GM19438 (cell line): ENCODE data around the gene PRMT9.
A peak's percentile ranks its signal among the peaks of the same experiment; 100 is the strongest.

Source experiments
- ATAC-seq: cut with Tn5 transposase; IDR thresholded peaks from one replicate; pipeline ENCODE4 v1.9.1; 2021; ENCODE audit warnings: low read depth; ENCODE audit not compliant: unreplicated experiment

PRMT9 gene

GRCh38 chr4:147625733-147626132 lies 58.2 kb downstream of the PRMT9 start:
- no peak for ATAC-seq

DNA sequence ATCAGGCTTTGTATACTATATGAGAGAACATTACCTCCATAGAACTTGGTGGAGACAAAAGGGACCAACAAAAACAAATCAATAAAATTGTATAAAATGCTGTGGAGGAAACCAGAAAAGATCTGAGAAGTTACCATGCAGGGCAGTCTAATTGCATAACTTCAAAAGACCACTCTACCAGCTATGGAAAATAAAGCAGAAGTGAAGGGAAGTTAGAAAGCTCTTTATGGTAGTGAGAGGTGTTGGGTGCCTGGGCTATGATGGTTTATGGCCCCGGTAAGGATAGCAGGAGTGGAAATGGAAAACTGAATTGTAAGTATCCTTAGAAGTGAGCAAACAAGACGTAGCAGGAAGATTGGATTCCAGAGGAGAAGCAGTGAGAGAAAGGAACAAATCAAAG lies 63.6 kb downstream of the PRMT9 start:
- no peak for ATAC-seq

- peak; percentile 21 for ATAC-seq
These were observed 65.9 kb downstream of the PRMT9 start for GRCh38 chr4:147617841-147618691.

DNA sequence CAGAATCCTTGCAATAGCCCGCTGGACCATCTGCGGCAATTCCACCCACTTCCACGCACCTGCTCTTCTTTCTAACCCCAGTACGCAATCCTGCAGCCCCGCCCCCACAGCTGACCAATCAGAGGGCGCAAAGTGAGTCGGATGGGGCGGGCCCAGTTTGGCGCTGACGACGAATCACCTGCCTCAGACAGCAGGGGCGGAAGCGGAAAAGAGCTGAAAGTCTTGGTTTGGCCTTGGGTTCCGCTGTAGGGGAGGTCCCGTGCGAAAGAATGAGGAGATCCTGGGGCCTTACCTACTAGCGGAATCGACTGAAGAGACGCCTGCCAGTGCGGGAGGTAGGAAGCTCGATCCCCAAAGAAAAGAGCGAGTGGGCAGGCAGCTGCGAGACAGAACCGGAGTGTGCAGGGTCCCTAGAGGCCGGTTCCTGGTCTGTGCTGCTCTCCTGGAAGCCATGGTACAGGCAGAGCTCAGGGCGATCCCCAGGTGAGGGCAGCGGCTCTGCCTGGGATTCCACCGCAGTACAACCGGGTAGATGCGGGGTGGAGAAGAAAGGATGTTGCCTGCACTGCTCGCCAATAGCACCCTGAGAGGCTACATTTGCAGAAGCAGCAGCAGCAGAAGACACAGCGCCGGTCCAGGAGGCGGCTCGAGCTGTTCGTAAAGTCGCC lies 66.7 kb downstream of the PRMT9 start, which contains the start of gene TMEM184C:
TMEM184C (plus strand) TSS at position 225 of the 668 bp plus-strand sequence. CDS start 560 bp downstream, outside the sequence.
- ATAC-seq = peak; percentile 100

DNA sequence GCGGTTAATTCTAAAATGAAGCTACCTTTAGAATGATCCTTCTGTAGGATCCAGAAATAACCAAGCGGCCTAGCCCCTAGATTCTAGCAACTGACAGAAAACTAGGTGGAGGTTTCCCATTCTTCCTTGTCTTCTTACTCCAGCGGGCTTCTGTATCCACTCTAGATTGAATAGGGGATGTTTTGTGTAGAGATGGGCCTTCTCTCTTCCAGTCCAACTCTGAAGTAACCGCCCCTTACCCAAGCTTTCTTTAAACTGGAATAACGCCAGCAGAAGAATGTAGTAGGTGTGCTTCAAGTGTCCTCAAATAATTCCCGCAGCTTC lies 67.2 kb downstream of the PRMT9 start:
- ATAC-seq = peak; percentile 9

DNA sequence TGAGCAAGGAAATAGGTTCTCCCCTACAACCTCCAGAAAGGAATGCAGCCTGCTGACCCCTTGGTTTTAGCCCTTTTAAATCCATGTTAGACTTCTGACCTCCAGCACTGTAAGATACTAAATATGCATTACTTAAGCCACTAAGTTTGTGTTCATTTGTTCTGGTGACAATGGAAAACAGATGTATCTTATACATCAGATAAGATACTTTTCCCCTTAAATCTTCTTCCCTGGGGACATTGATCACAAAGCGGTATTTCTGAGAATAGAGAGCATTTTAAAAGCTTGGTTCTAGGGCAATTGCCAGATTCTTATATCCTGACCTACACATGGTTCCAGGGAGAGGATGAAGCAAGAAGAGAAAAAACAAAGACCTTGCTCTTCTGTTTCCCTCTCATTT lies 73.3 kb downstream of the PRMT9 start:
- ATAC-seq = no peak

DNA sequence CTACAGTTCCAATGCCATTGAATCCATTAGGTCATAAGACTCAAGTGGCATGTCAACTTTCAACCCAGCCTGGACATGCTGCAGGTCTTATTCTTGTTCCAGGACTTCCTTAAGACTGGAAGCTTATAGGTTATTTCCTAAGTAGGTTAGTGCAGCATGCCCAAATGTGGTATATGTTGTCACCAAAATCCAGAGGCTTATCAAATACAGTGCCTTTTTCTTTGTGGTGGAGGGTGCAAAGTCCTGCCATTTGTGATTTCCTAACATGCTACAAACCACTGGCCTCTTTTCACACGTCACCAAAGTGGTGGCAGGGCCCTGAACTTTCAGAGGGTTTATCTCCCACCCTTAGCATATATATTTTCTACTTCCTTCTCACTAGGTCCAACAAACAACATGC lies 76.5 kb downstream of the PRMT9 start:
- ATAC-seq = no peak

GRCh38 chr4:147605499-147605898 lies 78.5 kb downstream of the PRMT9 start:
- ATAC-seq = no peak

GRCh38 chr4:147599769-147600168 lies 84.2 kb downstream of the PRMT9 start:
- no peak for ATAC-seq

DNA sequence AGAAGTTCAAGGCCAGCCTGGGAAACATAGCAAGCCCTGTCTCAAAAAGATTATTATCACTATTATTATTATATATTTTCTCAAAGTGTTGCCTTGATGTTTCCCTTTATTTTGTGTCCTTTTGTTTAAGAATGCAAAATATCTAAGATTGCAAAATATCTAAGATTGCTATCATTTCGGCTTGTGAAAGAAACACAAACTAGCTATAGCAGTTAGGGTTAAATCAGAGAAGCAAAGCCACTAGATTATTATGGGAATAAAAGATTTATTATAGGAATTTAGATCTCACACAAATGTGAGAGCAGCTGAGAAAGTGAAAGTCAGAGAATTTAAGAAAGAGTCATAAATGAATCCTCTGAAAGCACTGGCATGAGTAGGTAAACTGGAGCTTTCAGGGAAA lies 84.8 kb downstream of the PRMT9 start:
- ATAC-seq = no peak

DNA sequence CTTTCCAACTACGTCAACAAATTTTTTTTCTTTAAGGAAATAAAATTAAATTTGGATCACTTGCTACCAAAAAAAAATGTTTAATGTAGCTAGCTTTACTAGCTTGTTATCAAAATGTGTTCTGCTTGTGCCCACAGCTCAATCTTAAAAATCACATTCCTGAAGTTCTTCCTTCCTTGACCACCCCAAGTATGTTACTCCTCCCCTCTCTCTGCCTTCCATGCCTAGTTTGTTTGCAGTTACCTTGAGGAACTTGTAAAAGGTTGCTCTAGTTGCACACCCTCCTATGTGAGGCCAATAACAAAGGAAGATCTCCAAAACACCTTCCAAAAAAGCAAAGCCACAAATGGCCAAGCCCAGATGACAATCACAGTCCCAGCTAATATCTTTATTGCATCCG lies 86.4 kb downstream of the PRMT9 start:
- ATAC-seq = no peak

GRCh38 chr4:147596981-147597380 lies 87.0 kb downstream of the PRMT9 start:
- no peak for ATAC-seq

- no peak for ATAC-seq
These were observed 87.6 kb downstream of the PRMT9 start for GRCh38 chr4:147596377-147596776.

- ATAC-seq = no peak
These were observed 89.4 kb downstream of the PRMT9 start for GRCh38 chr4:147594578-147594977.

DNA sequence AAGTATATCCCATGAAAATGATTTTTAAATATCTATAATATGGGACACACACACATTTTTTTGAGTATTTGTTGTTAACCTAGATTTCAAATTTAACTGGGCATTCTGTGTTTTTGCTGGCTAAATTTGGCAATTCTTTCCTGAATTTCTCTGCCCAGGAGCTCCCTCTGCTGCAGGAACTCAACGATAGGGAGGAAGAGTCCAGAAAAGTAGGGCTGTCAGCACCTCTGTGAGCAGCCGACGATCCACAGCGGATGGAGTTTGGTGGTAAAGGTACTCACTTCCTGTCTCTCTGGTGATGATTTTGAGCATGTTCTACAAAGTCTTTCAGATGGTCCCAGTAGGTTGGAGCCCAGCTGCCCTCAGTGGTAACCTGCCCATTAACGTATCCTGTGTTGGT lies 89.9 kb downstream of the PRMT9 start:
- ATAC-seq = no peak

DNA sequence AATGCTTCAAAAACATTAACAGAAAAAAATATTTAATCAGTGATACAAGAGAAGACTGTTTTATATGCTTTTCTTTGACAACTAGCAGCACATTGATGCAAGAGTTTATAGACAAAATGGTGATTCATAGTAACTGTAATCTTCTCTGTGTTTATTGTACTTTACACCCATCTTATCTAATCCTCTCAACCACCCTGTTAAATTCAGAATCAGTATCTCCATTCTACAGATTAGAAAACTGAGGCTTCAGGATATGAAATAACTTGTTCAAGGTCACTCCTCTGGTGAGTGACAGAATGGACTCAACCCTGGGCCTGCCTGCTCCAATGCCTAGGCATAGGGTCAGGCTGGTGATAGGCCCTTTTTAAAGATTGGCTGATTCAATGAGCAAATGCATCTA lies 92.9 kb downstream of the PRMT9 start:
- ATAC-seq = no peak

DNA sequence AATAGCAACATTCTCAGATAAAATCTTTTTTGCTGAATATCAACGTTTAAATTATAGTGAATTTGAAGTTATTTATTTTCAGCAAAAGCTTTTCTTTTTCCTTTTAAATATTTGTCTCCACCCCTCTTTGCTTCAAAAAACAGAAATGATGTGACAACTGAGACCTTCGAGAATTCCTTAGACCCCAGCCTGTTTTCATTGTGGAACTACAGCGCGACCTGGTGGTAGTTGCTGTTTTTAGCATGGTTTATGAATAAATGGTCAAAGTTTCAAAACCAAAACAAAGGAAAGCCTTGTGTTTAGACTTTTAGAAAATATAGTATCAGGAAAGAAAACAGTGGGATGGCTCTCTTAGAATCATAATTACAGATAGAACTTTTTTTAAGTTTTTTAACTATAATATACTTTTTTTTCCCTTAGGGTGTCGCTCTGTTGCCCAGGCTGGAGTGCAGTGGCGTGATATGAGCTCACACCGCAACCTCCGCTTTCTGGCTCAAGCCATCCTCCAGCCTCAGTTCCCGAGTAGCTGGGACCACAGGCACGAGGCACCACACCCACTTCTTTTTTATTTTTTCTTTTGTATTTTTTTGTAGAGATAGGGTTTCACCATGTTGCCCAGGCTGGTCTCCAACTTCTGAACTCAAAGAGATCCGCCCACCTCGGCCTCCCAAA lies 93.6 kb downstream of the PRMT9 start:
- ATAC-seq = no peak

DNA sequence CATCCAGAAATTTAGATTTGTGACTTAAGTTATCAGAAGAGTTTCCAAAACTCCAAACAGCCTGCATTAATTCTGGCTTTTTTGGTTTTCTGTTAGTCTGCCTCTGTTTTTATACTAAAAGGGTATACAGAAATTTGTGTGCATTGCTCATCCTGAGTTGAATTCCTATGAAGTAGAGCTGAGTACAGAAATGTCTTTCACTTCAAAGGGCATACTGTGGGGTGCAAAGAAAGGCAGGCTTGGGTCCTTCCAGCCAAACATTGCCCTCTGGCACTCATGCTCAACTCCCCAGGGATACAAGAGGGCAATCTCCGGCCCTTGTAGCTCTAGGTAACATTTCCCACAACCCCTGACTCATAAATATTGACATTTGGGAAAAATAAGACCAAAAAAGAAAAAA lies 94.4 kb downstream of the PRMT9 start:
- ATAC-seq = no peak
